HepG2 (cell line): ENCODE measurements around the gene GGTA1. TPM values are rescaled to one million over a fixed set of nuclear protein-coding genes. Genes with fewer than 3 reads are reported as not detected.

Experiments used
- ATAC-seq: fragments of 200-7000 bp; cut with Tn5 transposase; 3 replicates; pipeline ENCODE4 v1.9.1; 2020; ENCODE audit warnings: mild to moderate bottlenecking, moderate library complexity
- BruUV-seq: library from RNA; stranded (reverse); fragments of 400-500 nt; replicated peaks from 2 replicates; lab custom pipeline; 2021; lab: Mats Ljungman, UMichigan
- CTCF ChIA-PET: fragments of 300-600 bp; formaldehyde crosslinking; extraction: SDS; loops from one replicate; lab custom pipeline; 2021; ENCODE audit warnings: low total read pairs, inconsistent platforms, low intra/inter-chr PET ratio; lab: Yijun Ruan, JAX
- POLR2A ChIA-PET: fragments of 350-600 bp; sonication (Branson Sonifier 250); formaldehyde crosslinking; loops from one replicate; lab custom pipeline; 2020; ENCODE audit warnings: antibody characterized with exemption, inconsistent platforms; lab: Yijun Ruan, JAX
- DNase-seq: peaks from one replicate; pipeline ENCODE4 v3.0.0-alpha.2; 2015; ENCODE audit warnings: low spot score
- FAIRE-seq: peaks from 3 replicates; lab custom pipeline; 2011; peaks lifted over from hg19 to GRCh38; lab: Jason Lieb, UNC
- H2AFZ ChIP-seq: one replicate; pipeline ENCODE4 v1.6.1; 2011; ENCODE audit warnings: low read length, inconsistent platforms
- H3K27ac ChIP-seq: fragments of 300-600 bp; 3 replicates; pipeline ENCODE4 v1.8.0; 2011; ENCODE audit warnings: mixed run types, mild to moderate bottlenecking, mixed read lengths, low read length, inconsistent platforms; ENCODE audit not compliant: insufficient read depth; ENCODE audit errors: extremely low read length
- H3K27me3 ChIP-seq, 2 experiments: fragments of 200-600 bp in 1 of 2; 2 replicates in 1 of 2; 3 replicates in 1 of 2; pipeline versions ENCODE4 v1.6.0 to v1.8.0; 2011; ENCODE audit warnings: low read length in 2 of 2, mild to moderate bottlenecking in 2 of 2, moderate library complexity in 2 of 2, inconsistent platforms in 1 of 2; ENCODE audit not compliant: insufficient read depth in 2 of 2, control insufficient read depth in 1 of 2
- H3K36me3 ChIP-seq, 2 experiments: fragments of 200-600 bp in 1 of 2; replicated peaks in 1 of 2; 2 replicates in 1 of 2; 3 replicates in 1 of 2; pipeline versions ENCODE4 v1.5.1 to v1.8.0; 2011; ENCODE audit warnings: low read length in 2 of 2, inconsistent platforms in 1 of 2; ENCODE audit not compliant: insufficient read depth in 2 of 2, control insufficient read depth in 1 of 2
- H3K4me1 ChIP-seq: 2 replicates; pipeline ENCODE4 v1.5.1; 2012; ENCODE audit warnings: low read length, inconsistent platforms; ENCODE audit not compliant: insufficient read depth
- H3K4me2 ChIP-seq: 2 replicates; pipeline ENCODE4 v1.6.0; 2011; ENCODE audit warnings: low read depth, low read length, inconsistent platforms
- H3K4me3 ChIP-seq, 3 experiments: fragments of 200-600 bp in 1 of 3; sonication (generic), shearing (Covaris generic) in 1 of 3; replicated peaks in 1 of 3; 2 replicates each; pipeline ENCODE4 v1.5.1; 2011 to 2016; ENCODE audit warnings: low read length in 3 of 3, inconsistent platforms in 2 of 3, low read depth in 2 of 3, mild to moderate bottlenecking in 2 of 3, control low read depth in 1 of 3, mixed read lengths in 1 of 3; ENCODE audit not compliant: insufficient read depth in 1 of 3
- H3K79me2 ChIP-seq: one replicate; pipeline ENCODE4 v1.6.1; 2011; ENCODE audit warnings: low read length, inconsistent platforms; ENCODE audit not compliant: insufficient read depth
- H3K9ac ChIP-seq: 2 replicates; pipeline ENCODE4 v1.6.0; 2011; ENCODE audit warnings: mild to moderate bottlenecking, low read depth, low read length, inconsistent platforms; ENCODE audit not compliant: insufficient read depth
- H3K9me3 ChIP-seq: 2 replicates; pipeline ENCODE4 v1.5.1; 2012; ENCODE audit warnings: mild to moderate bottlenecking, low read length
- H4K20me1 ChIP-seq: 2 replicates; pipeline ENCODE4 v1.6.0; 2011; ENCODE audit warnings: inconsistent platforms, mild to moderate bottlenecking, low read length, moderate library complexity; ENCODE audit not compliant: insufficient read depth
- CTCF ChIP-seq: sonication (generic); formaldehyde crosslinking; IDR thresholded peaks from 2 replicates; pipeline ENCODE4 v1.5.0; 2020; ENCODE audit warnings: mild to moderate bottlenecking, missing genetic modification reagents, moderate library complexity
- E2F1 ChIP-seq: sonication (generic); formaldehyde crosslinking; IDR thresholded peaks from 2 replicates; pipeline ENCODE4 v1.5.0; 2020; ENCODE audit warnings: missing genetic modification reagents
- FOXK1 ChIP-seq: sonication (generic); formaldehyde crosslinking; IDR thresholded peaks from 2 replicates; pipeline ENCODE4 v1.4.0; 2020; ENCODE audit warnings: low read depth, missing genetic modification reagents, borderline replicate concordance
- FUBP1 ChIP-seq: sonication (generic); formaldehyde crosslinking; IDR thresholded peaks from 2 replicates; pipeline ENCODE4 v1.5.1; 2020; ENCODE audit warnings: missing genetic modification reagents, mild to moderate bottlenecking, borderline replicate concordance
- GTF3A ChIP-seq: sonication (generic); formaldehyde crosslinking; conservative IDR thresholded peaks from 2 replicates; pipeline ENCODE4 v1.4.0; 2020; ENCODE audit warnings: mild to moderate bottlenecking, missing genetic modification reagents
- HIVEP1 ChIP-seq: sonication (generic); formaldehyde crosslinking; IDR thresholded peaks from 2 replicates; pipeline ENCODE4 v1.4.0; 2020; ENCODE audit warnings: mild to moderate bottlenecking, missing genetic modification reagents
- HOXD1 ChIP-seq: sonication (generic); formaldehyde crosslinking; IDR thresholded peaks from 2 replicates; pipeline ENCODE4 v1.5.0; 2020; ENCODE audit warnings: missing genetic modification reagents
- MBD4 ChIP-seq: IDR thresholded peaks from 2 replicates; pipeline ENCODE4 v1.6.1; 2012; ENCODE audit warnings: low read length, inconsistent platforms, borderline replicate concordance
- PCBP1 ChIP-seq: fragments of 200-400 bp; formaldehyde crosslinking; IDR thresholded peaks from 2 replicates; pipeline ENCODE4 v1.6.1; 2017; ENCODE audit warnings: mild to moderate bottlenecking, low read depth, low read length, borderline replicate concordance
- ZNF552 ChIP-seq: sonication (generic); formaldehyde crosslinking; IDR thresholded peaks from 2 replicates; pipeline ENCODE4 v1.9.0; 2022; ENCODE audit warnings: missing genetic modification reagents, mild to moderate bottlenecking, borderline replicate concordance
- WGBS: methylation state at CpG from one replicate; pipeline ENCODE4 v1.1.6; 2017; ENCODE audit warnings: low lambda C conversion rate; 5-methylcytosine and 5-hydroxymethylcytosine counted together
- in situ Hi-C: cut with HindIII; loops from 2 replicates; pipeline ENCODE4 v1.10.0; 2017; ENCODE audit warnings: low pct_unique_long_range_greater_than_20kb; ENCODE audit not compliant: extremely low pct_ligation_motif_present
- intact Hi-C: fragments of 100-400 bp; cut with micrococcal nuclease; formaldehyde crosslinking; loops from one replicate; pipeline ENCODE4 v1.10.0; 2022; ENCODE audit not compliant: unreplicated experiment
- polyA plus RNA-seq, 8 experiments: library from polyadenylated mRNA; depleted of rRNA in 3 of 8; stranded (reverse) in 7 of 8; unstranded in 1 of 8; fragments of >200 nt; fragmentation: Illumina TruSeq in 4 of 8; extraction: Trizol in 4 of 8; gene quantifications; 2 replicates each; pipeline versions ENCODE4 v1.2.1 to v1.2.3, GENCODE V29; 2011 to 2016; ENCODE audit warnings: low read depth in 4 of 8, missing spikeins in 1 of 8, mixed read lengths in 1 of 8; ENCODE audit not compliant: insufficient read depth in 1 of 8
- total RNA-seq, 5 experiments: library from RNA; depleted of rRNA; stranded (reverse); fragments of >200 nt; fragmentation: Illumina TruSeq; extraction: Trizol; gene quantifications; 2 replicates each; pipeline ENCODE4 v1.2.3, GENCODE V29; 2016; ENCODE audit warnings: low read depth in 1 of 5
- TF ChIP-seq, protein P1 (sequence below): sonication (generic); formaldehyde crosslinking; IDR thresholded peaks from 2 replicates; pipeline ENCODE4 v1.5.1; 2020; ENCODE audit warnings: mild to moderate bottlenecking, missing genetic modification reagents, moderate library complexity

Gene GGTA1
- total and polyA plus RNA-seq, 2 of the 13 experiments (the other 11 are each of a cell fraction or from before 2014, with no cell fraction given), result not detected

GRCh38 chr9:121453232-121453892 is 46.3 kb downstream of the GGTA1 start:
- Histone ChIP-seq H3K27ac (no peak overlapping the region), H3K4me1 (no peaks in the 10 kb centered on the region), H3K9me3 (no peaks in the 10 kb centered on the region), H3K4me2 (no peak overlapping the region), H3K4me3 (no peak overlapping the region), H3K27me3 (peaks cover 2 to 14% of the 10 kb centered on the region in 2 experiments; a peak in 1 of 5 replicates), H2AFZ (no peak overlapping the region), H4K20me1 (no peaks in the 10 kb centered on the region), H3K36me3 (no peaks in the 10 kb centered on the region), H3K9ac (no peak overlapping the region), H3K79me2 (no peaks in the 10 kb centered on the region)
- no peak for ATAC-seq
- FAIRE-seq, result no peak
- no peak for DNase-seq
- in situ Hi-C loops (no loop called here), intact Hi-C loops (no loop called here)
- BruUV-seq, result no TSS peak
- POLR2A ChIA-PET, result no interaction called here
- CTCF ChIA-PET, result no interaction called here
- WGBS, result 45% methylated on average over 2 of the region's 9 CpGs
- TF ChIP-seq FUBP1 (CRISPR knock-in tag), result no peak
- no peak for TF ChIP-seq E2F1
- TF ChIP-seq FOXK1, result no peak
- TF ChIP-seq HIVEP1 (CRISPR knock-in tag), result no peak
- no peak for TF ChIP-seq MBD4
- TF ChIP-seq CTCF (CRISPR knock-in tag), result no peak
- no peak for TF ChIP-seq ZNF552 (CRISPR knock-in tag)
- TF ChIP-seq HOXD1, result no peak
- TF ChIP-seq, protein P1, sequence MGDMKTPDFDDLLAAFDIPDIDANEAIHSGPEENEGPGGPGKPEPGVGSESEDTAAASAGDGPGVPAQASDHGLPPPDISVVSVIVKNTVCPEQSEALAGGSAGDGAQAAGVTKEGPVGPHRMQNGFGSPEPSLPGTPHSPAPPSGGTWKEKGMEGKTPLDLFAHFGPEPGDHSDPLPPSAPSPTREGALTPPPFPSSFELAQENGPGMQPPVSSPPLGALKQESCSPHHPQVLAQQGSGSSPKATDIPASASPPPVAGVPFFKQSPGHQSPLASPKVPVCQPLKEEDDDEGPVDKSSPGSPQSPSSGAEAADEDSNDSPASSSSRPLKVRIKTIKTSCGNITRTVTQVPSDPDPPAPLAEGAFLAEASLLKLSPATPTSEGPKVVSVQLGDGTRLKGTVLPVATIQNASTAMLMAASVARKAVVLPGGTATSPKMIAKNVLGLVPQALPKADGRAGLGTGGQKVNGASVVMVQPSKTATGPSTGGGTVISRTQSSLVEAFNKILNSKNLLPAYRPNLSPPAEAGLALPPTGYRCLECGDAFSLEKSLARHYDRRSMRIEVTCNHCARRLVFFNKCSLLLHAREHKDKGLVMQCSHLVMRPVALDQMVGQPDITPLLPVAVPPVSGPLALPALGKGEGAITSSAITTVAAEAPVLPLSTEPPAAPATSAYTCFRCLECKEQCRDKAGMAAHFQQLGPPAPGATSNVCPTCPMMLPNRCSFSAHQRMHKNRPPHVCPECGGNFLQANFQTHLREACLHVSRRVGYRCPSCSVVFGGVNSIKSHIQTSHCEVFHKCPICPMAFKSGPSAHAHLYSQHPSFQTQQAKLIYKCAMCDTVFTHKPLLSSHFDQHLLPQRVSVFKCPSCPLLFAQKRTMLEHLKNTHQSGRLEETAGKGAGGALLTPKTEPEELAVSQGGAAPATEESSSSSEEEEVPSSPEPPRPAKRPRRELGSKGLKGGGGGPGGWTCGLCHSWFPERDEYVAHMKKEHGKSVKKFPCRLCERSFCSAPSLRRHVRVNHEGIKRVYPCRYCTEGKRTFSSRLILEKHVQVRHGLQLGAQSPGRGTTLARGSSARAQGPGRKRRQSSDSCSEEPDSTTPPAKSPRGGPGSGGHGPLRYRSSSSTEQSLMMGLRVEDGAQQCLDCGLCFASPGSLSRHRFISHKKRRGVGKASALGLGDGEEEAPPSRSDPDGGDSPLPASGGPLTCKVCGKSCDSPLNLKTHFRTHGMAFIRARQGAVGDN, result no peak
- TF ChIP-seq PCBP1, result no peak
- no peak for TF ChIP-seq GTF3A (CRISPR knock-in tag)
